ENCODE data around the gene LRP1.

- TF ChIP-seq MLX (CRISPR knock-in tag; IDR thresholded peaks at IDR 0.05): no peak
- TF ChIP-seq RFX5 (IDR thresholded peaks at IDR 0.05; ENCODE audit: low read depth, low read length): no peak
- no peak for TF ChIP-seq SMARCE1 (IDR thresholded peaks at IDR 0.05; ENCODE audit: borderline replicate concordance)
- no peak for TF ChIP-seq CEBPB (IDR thresholded peaks at IDR 0.05; ENCODE audit: borderline replicate concordance, low read depth, low read length)
- no peak for TF ChIP-seq CTCF (CRISPR knock-in tag; IDR thresholded peaks at IDR 0.05)
- TF ChIP-seq FOXO4 (CRISPR knock-in tag; conservative IDR thresholded peaks at IDR 0.05): no peak
- no peak for TF ChIP-seq ELF4 (CRISPR knock-in tag; IDR thresholded peaks at IDR 0.05; ENCODE audit: borderline replicate concordance)
- no peak for TF ChIP-seq DPF2 (CRISPR knock-in tag; IDR thresholded peaks at IDR 0.05; ENCODE audit: borderline replicate concordance, low read depth)
- TF ChIP-seq REPIN1 (CRISPR knock-in tag; IDR thresholded peaks at IDR 0.05; ENCODE audit: borderline replicate concordance, low read depth): no peak
Observed at GRCh38 chr12:57104292-57104910, 23.9 kb upstream of the LRP1 start.

Measured in HepG2 (cell line).